Left cardiac atrium (tissue), 4 donors: ENCODE measurements around the gene PNMA6E. TPM values are rescaled to one million over a fixed set of nuclear protein-coding genes. Genes with fewer than 3 reads are reported as not detected.
A peak's percentile ranks its signal among the peaks of the same experiment; 100 is the strongest.

Experiments used
- ATAC-seq, 2 donors: fragments of 200-7000 bp; cut with Tn5 transposase; one replicate each; pipeline ENCODE4 v1.9.1; 2020; ENCODE audit warnings: mild to moderate bottlenecking in 2 of 2, moderate library complexity in 2 of 2
- DNase-seq: peaks from one replicate; pipeline ENCODE4 v3.0.0-alpha.2; 2020
- intact Hi-C, 2 donors: fragments of 100-400 bp; cut with DNase I; formaldehyde crosslinking; loops; one replicate each; pipeline versions ENCODE4 v1.14.1 to v1.15.1; 2022 to 2023
- long read RNA-seq: library from polyadenylated mRNA; unstranded; transcript quantifications from one replicate; pipeline ENCODE4 v2.0.0, GENCODE V29; 2021
- total RNA-seq, 2 donors: library from RNA; stranded (reverse); fragmentation: NEBNext Ultra II Directional; extraction: Animal tissue kit (Norgen Biotek cat#: 25700); gene quantifications; one replicate each; pipeline ENCODE4 v1.2.1, GENCODE V29; 2021
- donor health status: DM: no; HTN: yes; CAD: no.
- donor health status: DM: no; HTN: yes; CAD: no; lungs with severe emphysema.
- donor health status: DM: yes; HTN: yes; CAD: no.
- donor health status: Dilated cardiomyopathy.

Gene PNMA6E
- not detected for total RNA-seq
- long read RNA-seq: 0 reads

- ATAC-seq (no peak), DNase-seq (no peak)
- intact Hi-C loops: no loop called here
These were observed at the start of gene PNMA6E for GRCh38 chrX:153401133-153401764. TSS of gene PNMA6E (minus strand) at chrX:153401350. CDS start at chrX:153398849, 2,501 bp downstream.

GRCh38 chrX:153450949-153451277 lies 49.8 kb upstream of the PNMA6E start:
- intact Hi-C loops: no loop called here
- ATAC-seq: no peak
- DNase-seq: no peak

- DNase-seq: no peak
- intact Hi-C loops: no loop called here
- ATAC-seq: no peak
These were observed 49.2 kb upstream of the PNMA6E start for GRCh38 chrX:153450114-153450948.

- ATAC-seq (no peak), DNase-seq (no peak)
- intact Hi-C loops: no loop called here
These were observed 48.4 kb upstream of the PNMA6E start for GRCh38 chrX:153449368-153450113.

- no peak for ATAC-seq
- intact Hi-C loops: no loop called here
- no peak for DNase-seq
These were observed 47.6 kb upstream of the PNMA6E start for GRCh38 chrX:153448556-153449367.

DNA sequence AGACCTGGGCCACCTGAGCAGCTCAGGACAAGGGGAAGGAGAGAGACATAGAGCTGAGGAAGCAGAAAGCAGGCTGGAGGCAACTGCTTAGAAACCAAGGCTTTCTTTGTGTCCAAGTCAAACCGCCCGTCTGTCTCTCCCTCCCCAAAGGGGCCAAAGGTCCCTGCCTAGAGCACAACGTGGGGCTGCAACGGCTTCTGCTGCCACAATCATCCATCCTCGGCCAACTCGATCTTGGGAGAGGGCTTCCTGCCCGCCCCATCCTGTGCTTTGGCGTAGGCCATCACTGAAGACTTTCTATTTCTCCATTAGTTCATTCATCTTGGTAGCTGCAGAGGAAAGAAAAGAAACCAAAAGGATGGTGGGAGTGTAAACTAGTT lies 46.4 kb upstream of the PNMA6E start:
- ATAC-seq (no peak), DNase-seq (no peak)
- intact Hi-C loops: no loop called here

DNA sequence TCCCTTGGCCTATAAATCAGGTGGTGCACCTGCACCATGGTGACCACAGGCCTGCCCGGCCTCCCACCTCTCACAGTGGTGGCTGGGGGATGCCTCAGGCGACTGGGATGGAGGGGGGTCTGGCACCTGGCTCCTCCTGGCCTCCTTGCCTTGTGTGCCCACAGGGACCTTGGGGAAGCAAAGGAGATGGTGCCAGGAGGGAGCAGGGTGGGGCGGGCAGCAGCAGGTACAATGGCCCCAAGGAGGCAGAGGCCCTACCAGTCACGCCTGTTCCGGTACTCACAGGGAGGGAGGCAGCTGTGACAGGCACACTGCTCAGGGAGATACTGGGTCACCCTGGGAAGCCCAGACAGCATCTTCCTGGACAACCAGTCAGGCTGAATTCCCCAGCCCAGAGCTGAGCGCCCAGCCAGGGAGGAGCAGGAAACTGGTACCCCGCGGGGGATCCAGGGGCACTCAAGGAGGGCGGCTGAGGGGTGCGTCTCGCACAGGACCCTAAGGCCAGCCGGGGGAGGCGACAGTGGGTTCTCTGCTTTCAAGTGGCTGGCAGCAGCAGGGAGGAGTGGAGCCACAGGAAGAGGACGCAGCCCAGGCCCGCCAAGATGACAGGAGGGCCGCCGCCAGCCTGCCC lies 45.9 kb upstream of the PNMA6E start:
- intact Hi-C loops: no loop called here
- DNase-seq: no peak
- ATAC-seq: no peak

DNA sequence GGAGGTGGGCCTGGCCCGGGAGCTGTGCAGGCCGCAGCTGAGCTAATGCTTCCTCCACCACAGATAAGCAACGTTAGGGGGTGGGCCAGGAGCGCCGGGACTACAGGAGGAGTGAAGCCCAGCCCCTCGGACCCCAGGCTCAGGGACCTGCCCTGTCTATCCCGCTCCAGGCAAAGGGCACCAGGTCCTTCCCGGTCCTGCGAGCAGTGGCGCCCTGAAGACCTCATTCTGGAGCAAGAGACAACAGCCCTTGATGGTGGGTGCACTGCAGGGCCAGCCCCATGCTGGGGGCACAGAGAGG lies 45.4 kb upstream of the PNMA6E start:
- DNase-seq (no peak), ATAC-seq (no peak)
- intact Hi-C loops: no loop called here

DNA sequence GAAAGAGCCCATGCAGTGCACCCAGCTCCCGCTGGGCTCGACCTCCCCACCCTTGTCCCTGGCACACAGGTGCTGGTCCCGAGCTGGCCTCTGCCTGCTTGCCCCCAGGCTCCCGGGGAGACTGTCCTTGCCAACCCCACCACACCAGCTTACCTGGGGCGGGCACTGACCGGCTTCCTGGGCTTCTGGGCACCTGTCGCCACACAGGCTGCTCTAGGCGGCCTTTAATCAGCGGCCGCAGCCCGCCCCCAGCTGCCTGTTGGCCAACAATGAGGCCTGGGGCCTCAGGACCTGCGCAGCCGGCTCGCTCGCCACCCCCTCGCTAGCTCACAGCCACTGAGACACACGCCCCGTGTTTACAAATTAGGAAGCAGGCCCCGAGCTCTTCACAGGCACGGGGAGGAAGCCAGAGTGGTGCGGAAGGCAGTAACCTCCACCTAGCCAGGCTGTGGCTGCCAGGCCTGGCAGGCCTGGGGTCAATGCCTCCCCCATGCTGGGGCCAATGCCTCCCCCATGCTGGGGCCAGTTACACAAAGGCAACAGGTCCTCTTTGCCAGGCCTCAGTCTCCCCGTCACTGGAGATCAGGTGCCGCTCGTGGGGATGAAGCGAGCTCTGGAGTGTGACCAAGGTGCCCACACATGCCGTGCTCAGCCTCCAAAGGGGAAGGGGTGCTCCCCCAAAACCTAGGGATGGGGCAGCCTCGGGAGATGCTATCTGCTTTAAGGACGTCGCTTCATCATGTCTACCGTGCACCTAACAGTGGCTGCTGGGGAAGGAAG lies 44.9 kb upstream of the PNMA6E start, which contains the start of gene TREX2:
Gene TREX2 (minus strand): TSS at position 201 of the 780 bp plus-strand sequence. CDS start 626 bp downstream, outside the sequence.
- ATAC-seq: no peak
- no peak for DNase-seq
- intact Hi-C loops: no loop called here

GRCh38 chrX:153445106-153445855 lies 44.1 kb upstream of the PNMA6E start:
- ATAC-seq (no peak), DNase-seq (no peak)
- intact Hi-C loops: no loop called here

DNA sequence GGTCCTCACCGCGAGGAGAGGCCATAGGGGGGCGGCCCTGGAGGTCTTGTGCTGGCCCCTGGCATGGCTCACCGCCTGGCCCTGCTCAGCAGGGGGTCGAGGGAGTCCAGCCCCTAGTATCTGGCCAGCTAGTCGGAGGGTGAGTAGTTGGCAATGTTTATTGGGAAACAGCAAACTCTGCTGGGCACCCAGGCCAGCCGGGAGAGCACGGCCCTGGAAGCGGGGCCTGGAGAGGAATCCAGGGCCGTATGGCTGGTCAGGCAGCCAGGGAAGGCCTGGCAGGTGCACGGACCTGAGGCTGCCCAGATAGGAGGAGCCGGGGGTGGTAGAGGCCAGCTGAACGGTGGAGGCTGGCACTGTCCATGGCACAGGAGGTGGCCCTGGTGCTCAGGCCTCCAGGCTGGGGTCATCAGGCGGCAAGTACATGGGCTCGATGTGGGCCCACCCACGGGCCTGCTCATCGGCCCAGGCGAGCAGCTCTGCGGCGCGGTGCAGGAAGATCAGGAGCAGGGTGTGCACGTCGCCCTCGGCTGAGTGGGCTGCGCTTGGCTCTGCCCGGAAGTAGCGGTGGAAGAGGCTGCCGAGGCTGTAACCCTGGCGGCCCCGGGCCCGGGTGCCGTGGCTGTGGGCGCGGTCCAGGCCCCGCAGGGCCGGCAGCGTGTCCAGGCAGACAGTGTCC lies 43.3 kb upstream of the PNMA6E start:
- ATAC-seq (peak in 1 of 2 donors; percentile 9), DNase-seq (no peak)
- intact Hi-C loops: no loop called here

- ATAC-seq (peak in 1 of 2 donors; percentile 42), DNase-seq (no peak)
- intact Hi-C loops: no loop called here
These were observed 42.6 kb upstream of the PNMA6E start for GRCh38 chrX:153443476-153444332.

DNA sequence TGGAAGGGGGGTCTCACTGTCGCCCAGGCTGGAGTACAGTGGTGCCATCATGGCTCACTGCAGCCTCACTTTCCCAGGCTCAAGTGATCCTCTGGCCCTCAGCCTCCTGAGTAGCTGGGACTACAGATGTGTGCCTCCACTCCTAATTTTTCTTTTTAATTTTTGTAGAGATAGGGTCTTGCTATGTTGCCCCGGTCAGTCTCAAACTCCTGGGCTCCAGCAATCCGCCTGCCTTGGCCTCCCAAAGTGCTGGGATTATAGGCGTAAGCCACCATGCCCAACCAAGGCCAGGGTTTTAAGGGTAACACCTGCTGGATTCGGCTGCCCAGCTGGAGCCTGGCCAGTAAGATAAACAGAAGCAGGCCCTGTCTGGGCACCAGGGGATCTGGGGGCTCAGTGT lies 41.3 kb upstream of the PNMA6E start:
- no peak for ATAC-seq
- intact Hi-C loops: no loop called here
- no peak for DNase-seq

- no peak for DNase-seq
- intact Hi-C loops: no loop called here
These were observed 40.8 kb upstream of the PNMA6E start for GRCh38 chrX:153441981-153442380.

GRCh38 chrX:153441296-153441695 lies 40.1 kb upstream of the PNMA6E start:
- intact Hi-C loops: no loop called here
- ATAC-seq: no peak
- no peak for DNase-seq

More at GRCh38 chrX:153441981-153442380, 40.8 kb upstream of the PNMA6E start:
- ATAC-seq: no peak

GRCh38 chrX:153440556-153441135 lies 39.5 kb upstream of the PNMA6E start:
- ATAC-seq: no peak

More at GRCh38 chrX:153440556-153441135, 39.5 kb upstream of the PNMA6E start:
- no peak for DNase-seq
- intact Hi-C loops: no loop called here
